ENCODE measurements around the gene POLR2C.

Gene POLR2C

GRCh38 chr16:57500578-57501111 is 38.2 kb downstream of the POLR2C start:
- Histone ChIP-seq H3K4me1 (ENCODE audit: control insufficient read depth in 5 of 5, insufficient read depth in 5 of 5, low read length in 5 of 5) (no peaks in the 10 kb centered on the region), H3K9me3 (ENCODE audit: control insufficient read depth in 5 of 5, low read length in 5 of 5) (no peaks in the 10 kb centered on the region)

GRCh38 chr16:57501492-57501891 is 39.0 kb downstream of the POLR2C start:
- H3K9ac ChIP-seq (ENCODE audit: low read length in 5 of 5), result no peak overlapping the region
- no peaks in the 10 kb centered on the region for H3K4me1 ChIP-seq (ENCODE audit: control insufficient read depth in 5 of 5, insufficient read depth in 5 of 5, low read length in 5 of 5)
- no peak overlapping the region for H3K27ac ChIP-seq (ENCODE audit: low read depth, low read length)
- no peaks in the 10 kb centered on the region for H3K36me3 ChIP-seq (ENCODE audit: control insufficient read depth in 5 of 5, insufficient read depth in 5 of 5, low read length in 5 of 5)
- peaks cover 0 to 8% (median 5%) of the 10 kb centered on the region in 5 donors for H3K27me3 ChIP-seq (ENCODE audit: control insufficient read depth in 5 of 5, insufficient read depth in 4 of 5, low read length in 5 of 5)
- no peaks in the 10 kb centered on the region for H3K9me3 ChIP-seq (ENCODE audit: control insufficient read depth in 5 of 5, low read length in 5 of 5)
- no peak overlapping the region for H3K4me3 ChIP-seq (ENCODE audit: low read depth in 1 of 5, low read length in 5 of 5)

More at GRCh38 chr16:57500578-57501111, 38.2 kb downstream of the POLR2C start:
- H3K27me3 ChIP-seq (ENCODE audit: control insufficient read depth in 5 of 5, insufficient read depth in 4 of 5, low read length in 5 of 5), result peaks cover 0 to 7% (median 5%) of the 10 kb centered on the region in 5 donors
- no peaks in the 10 kb centered on the region for H3K36me3 ChIP-seq (ENCODE audit: control insufficient read depth in 5 of 5, insufficient read depth in 5 of 5, low read length in 5 of 5)
- no peak overlapping the region for H3K4me3 ChIP-seq (ENCODE audit: low read depth in 1 of 5, low read length in 5 of 5)
- H3K9ac ChIP-seq (ENCODE audit: low read length in 5 of 5), result no peak overlapping the region
- H3K27ac ChIP-seq (ENCODE audit: low read depth, low read length), result no peak overlapping the region

GRCh38 chr16:57502048-57502775 is 39.7 kb downstream of the POLR2C start:
- no peaks in the 10 kb centered on the region for H3K9me3 ChIP-seq (ENCODE audit: control insufficient read depth in 5 of 5, low read length in 5 of 5)
- H3K27me3 ChIP-seq (ENCODE audit: control insufficient read depth in 5 of 5, insufficient read depth in 4 of 5, low read length in 5 of 5), result peaks cover 0 to 12% (median 7%) of the 10 kb centered on the region in 5 donors
- peaks cover 0 to 5% (median 2%) of the 10 kb centered on the region in 5 donors for H3K4me1 ChIP-seq (ENCODE audit: control insufficient read depth in 5 of 5, insufficient read depth in 5 of 5, low read length in 5 of 5)
- no peak overlapping the region for H3K27ac ChIP-seq (ENCODE audit: low read depth, low read length)
- H3K36me3 ChIP-seq (ENCODE audit: control insufficient read depth in 5 of 5, insufficient read depth in 5 of 5, low read length in 5 of 5), result no peaks in the 10 kb centered on the region
- H3K4me3 ChIP-seq (ENCODE audit: low read depth in 1 of 5, low read length in 5 of 5), result no peak overlapping the region
- no peak overlapping the region for H3K9ac ChIP-seq (ENCODE audit: low read length in 5 of 5)

GRCh38 chr16:57503366-57503765 is 40.9 kb downstream of the POLR2C start:
- no peak overlapping the region for H3K27ac ChIP-seq (ENCODE audit: low read depth, low read length)
- peaks cover 0 to 14% (median 3%) of the 10 kb centered on the region in 5 donors for H3K4me1 ChIP-seq (ENCODE audit: control insufficient read depth in 5 of 5, insufficient read depth in 5 of 5, low read length in 5 of 5)
- no peak overlapping the region for H3K4me3 ChIP-seq (ENCODE audit: low read depth in 1 of 5, low read length in 5 of 5)
- no peaks in the 10 kb centered on the region for H3K36me3 ChIP-seq (ENCODE audit: control insufficient read depth in 5 of 5, insufficient read depth in 5 of 5, low read length in 5 of 5)
- no peaks in the 10 kb centered on the region for H3K9me3 ChIP-seq (ENCODE audit: control insufficient read depth in 5 of 5, low read length in 5 of 5)
- peaks cover 3 to 11% (median 6%) of the 10 kb centered on the region in 5 donors for H3K27me3 ChIP-seq (ENCODE audit: control insufficient read depth in 5 of 5, insufficient read depth in 4 of 5, low read length in 5 of 5)
- H3K9ac ChIP-seq (ENCODE audit: low read length in 5 of 5), result no peak overlapping the region

GRCh38 chr16:57504001-57504400 is 41.5 kb downstream of the POLR2C start:
- Histone ChIP-seq H3K9me3 (ENCODE audit: control insufficient read depth in 5 of 5, low read length in 5 of 5) (no peaks in the 10 kb centered on the region), H3K9ac (ENCODE audit: low read length in 5 of 5) (no peak overlapping the region), H3K4me3 (ENCODE audit: low read depth in 1 of 5, low read length in 5 of 5) (no peak overlapping the region), H3K27ac (ENCODE audit: low read depth, low read length) (no peak overlapping the region), H3K4me1 (ENCODE audit: control insufficient read depth in 5 of 5, insufficient read depth in 5 of 5, low read length in 5 of 5) (peaks cover 0 to 14% (median 3%) of the 10 kb centered on the region in 5 donors), H3K36me3 (ENCODE audit: control insufficient read depth in 5 of 5, insufficient read depth in 5 of 5, low read length in 5 of 5) (no peaks in the 10 kb centered on the region), H3K27me3 (ENCODE audit: control insufficient read depth in 5 of 5, insufficient read depth in 4 of 5, low read length in 5 of 5) (peaks cover 3 to 11% (median 7%) of the 10 kb centered on the region in 5 donors)

GRCh38 chr16:57504491-57504890 is 42.0 kb downstream of the POLR2C start:
- no peak overlapping the region for H3K9ac ChIP-seq (ENCODE audit: low read length in 5 of 5)
- H3K27ac ChIP-seq (ENCODE audit: low read depth, low read length), result no peak overlapping the region
- H3K4me1 ChIP-seq (ENCODE audit: control insufficient read depth in 5 of 5, insufficient read depth in 5 of 5, low read length in 5 of 5), result peaks cover 0 to 17% (median 3%) of the 10 kb centered on the region in 5 donors
- H3K4me3 ChIP-seq (ENCODE audit: low read depth in 1 of 5, low read length in 5 of 5), result no peak overlapping the region
- H3K36me3 ChIP-seq (ENCODE audit: control insufficient read depth in 5 of 5, insufficient read depth in 5 of 5, low read length in 5 of 5), result no peaks in the 10 kb centered on the region
- H3K27me3 ChIP-seq (ENCODE audit: control insufficient read depth in 5 of 5, insufficient read depth in 4 of 5, low read length in 5 of 5), result peaks cover 3 to 11% (median 7%) of the 10 kb centered on the region in 5 donors
- H3K9me3 ChIP-seq (ENCODE audit: control insufficient read depth in 5 of 5, low read length in 5 of 5), result no peaks in the 10 kb centered on the region

- no peak overlapping the region for H3K27ac ChIP-seq (ENCODE audit: low read depth, low read length)
Observed at GRCh38 chr16:57505169-57505568, 42.7 kb downstream of the POLR2C start.

GRCh38 chr16:57507136-57508034 is 44.9 kb downstream of the POLR2C start:
- Histone ChIP-seq H3K4me3 (ENCODE audit: low read depth in 1 of 5, low read length in 5 of 5) (no peak overlapping the region), H3K27me3 (ENCODE audit: control insufficient read depth in 5 of 5, insufficient read depth in 4 of 5, low read length in 5 of 5) (peaks cover 3 to 15% (median 7%) of the 10 kb centered on the region in 5 donors), H3K9ac (ENCODE audit: low read length in 5 of 5) (peak overlapping the region in 1 of 5 donors; percentile 13), H3K9me3 (ENCODE audit: control insufficient read depth in 5 of 5, low read length in 5 of 5) (no peaks in the 10 kb centered on the region), H3K36me3 (ENCODE audit: control insufficient read depth in 5 of 5, insufficient read depth in 5 of 5, low read length in 5 of 5) (peaks cover 0 to 4% (median 0%) of the 10 kb centered on the region in 5 donors), H3K4me1 (ENCODE audit: control insufficient read depth in 5 of 5, insufficient read depth in 5 of 5, low read length in 5 of 5) (peaks cover 0 to 29% (median 6%) of the 10 kb centered on the region in 5 donors), H3K27ac (ENCODE audit: low read depth, low read length) (no peak overlapping the region)

More at GRCh38 chr16:57505169-57505568, 42.7 kb downstream of the POLR2C start:
- Histone ChIP-seq H3K27me3 (ENCODE audit: control insufficient read depth in 5 of 5, insufficient read depth in 4 of 5, low read length in 5 of 5) (peaks cover 3 to 15% (median 7%) of the 10 kb centered on the region in 5 donors), H3K9me3 (ENCODE audit: control insufficient read depth in 5 of 5, low read length in 5 of 5) (no peaks in the 10 kb centered on the region), H3K36me3 (ENCODE audit: control insufficient read depth in 5 of 5, insufficient read depth in 5 of 5, low read length in 5 of 5) (no peaks in the 10 kb centered on the region), H3K4me3 (ENCODE audit: low read depth in 1 of 5, low read length in 5 of 5) (no peak overlapping the region), H3K4me1 (ENCODE audit: control insufficient read depth in 5 of 5, insufficient read depth in 5 of 5, low read length in 5 of 5) (peaks cover 0 to 23% (median 4%) of the 10 kb centered on the region in 5 donors), H3K9ac (ENCODE audit: low read length in 5 of 5) (no peak overlapping the region)

GRCh38 chr16:57508035-57508425 is 45.6 kb downstream of the POLR2C start:
- H3K9me3 ChIP-seq (ENCODE audit: control insufficient read depth in 5 of 5, low read length in 5 of 5), result no peaks in the 10 kb centered on the region
- H3K4me1 ChIP-seq (ENCODE audit: control insufficient read depth in 5 of 5, insufficient read depth in 5 of 5, low read length in 5 of 5), result peaks cover 0 to 29% (median 6%) of the 10 kb centered on the region in 5 donors
- peaks cover 3 to 15% (median 6%) of the 10 kb centered on the region in 5 donors for H3K27me3 ChIP-seq (ENCODE audit: control insufficient read depth in 5 of 5, insufficient read depth in 4 of 5, low read length in 5 of 5)
- H3K9ac ChIP-seq (ENCODE audit: low read length in 5 of 5), result peak overlapping the region in 1 of 5 donors; percentile 13
- no peak overlapping the region for H3K27ac ChIP-seq (ENCODE audit: low read depth, low read length)
- H3K4me3 ChIP-seq (ENCODE audit: low read depth in 1 of 5, low read length in 5 of 5), result no peak overlapping the region
- H3K36me3 ChIP-seq (ENCODE audit: control insufficient read depth in 5 of 5, insufficient read depth in 5 of 5, low read length in 5 of 5), result peaks cover 0 to 7% (median 4%) of the 10 kb centered on the region in 5 donors
